Activated CD4-positive, alpha-beta T cell treated with anti-CD3 and anti-CD28 coated beads, Interleukin-2, amount 10 ng/mL, durations not matched to agents 7 days and 5 days (primary cell): ENCODE results near the gene RNF215. TPM values are rescaled to one million over a fixed set of nuclear protein-coding genes. Genes with fewer than 3 reads are reported as not detected.
A peak's percentile ranks its signal among the peaks of the same experiment; 100 is the strongest.

Experiments
- CTCF ChIA-PET: fragments of 350-600 bp; sonication (Branson Sonifier 250); formaldehyde crosslinking; loops from one replicate; lab custom pipeline; 2021; ENCODE audit warnings: antibody characterized with exemption; lab: Charles Lee
- POLR2A ChIA-PET: fragments of 350-600 bp; sonication (Branson Sonifier 250); formaldehyde crosslinking; loops from one replicate; lab custom pipeline; 2021; ENCODE audit warnings: antibody characterized with exemption; lab: Charles Lee
- DNase-seq: peaks from one replicate; pipeline ENCODE4 v3.0.0-alpha.2; 2020
- H3K27ac Mint-ChIP-seq: one replicate; pipeline ENCODE4 v1.8.0; 2021; ENCODE audit warnings: mild to moderate bottlenecking, moderate library complexity, mixed read lengths
- H3K27me3 Mint-ChIP-seq: one replicate; pipeline ENCODE4 v1.8.0; 2021; ENCODE audit warnings: mixed read lengths
- H3K36me3 Mint-ChIP-seq: one replicate; pipeline ENCODE4 v1.8.0; 2021; ENCODE audit warnings: low read depth, mixed read lengths
- H3K4me1 Mint-ChIP-seq: one replicate; pipeline ENCODE4 v1.8.0; 2021; ENCODE audit warnings: mixed read lengths
- H3K4me3 Mint-ChIP-seq: one replicate; pipeline ENCODE4 v1.8.0; 2021; ENCODE audit warnings: mild to moderate bottlenecking, moderate library complexity, mixed read lengths
- H3K9me3 Mint-ChIP-seq: one replicate; pipeline ENCODE4 v1.8.0; 2021; ENCODE audit warnings: mixed read lengths
- total RNA-seq, 2 experiments: library from RNA; stranded (reverse); gene quantifications; one replicate each; pipeline ENCODE4 v1.2.3, GENCODE V29; 2021

The RNF215 gene
- total RNA-seq, 2 experiments from 2014 or later, result 9.8 to 9.9 TPM

DNA sequence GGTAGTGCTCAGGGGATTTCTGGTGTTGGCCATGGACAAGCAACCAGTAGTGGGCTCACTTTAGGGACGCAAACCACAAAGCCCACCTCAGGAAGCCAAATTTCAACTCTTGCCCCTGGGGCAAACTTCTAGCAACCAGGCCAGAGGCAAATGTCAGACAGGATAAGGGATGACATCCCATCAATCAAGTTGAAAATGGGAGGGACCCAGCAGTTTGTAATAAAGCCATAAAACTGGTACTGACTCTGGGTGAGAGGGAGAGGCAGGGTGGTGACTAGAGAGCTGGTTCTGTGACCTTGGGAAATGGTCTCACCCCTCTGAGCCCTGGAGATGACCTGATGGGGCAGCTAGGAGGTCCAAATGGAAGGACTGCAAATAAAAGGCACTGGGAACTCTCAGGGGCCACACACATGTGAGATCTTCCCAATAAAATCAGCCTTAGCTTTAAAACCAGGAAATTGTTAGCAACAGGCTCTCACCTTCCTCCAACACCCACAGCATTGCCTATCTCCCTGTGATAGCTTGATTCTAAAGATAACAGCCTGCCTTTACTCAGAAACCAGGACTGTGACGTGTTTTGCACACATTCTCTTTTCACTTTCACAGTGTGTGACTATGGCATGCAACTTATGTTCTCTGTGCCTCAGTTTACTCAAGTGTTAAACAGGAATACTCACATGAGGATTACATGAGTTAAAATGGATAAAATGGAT is 54.1 kb downstream of the RNF215 start:
- H3K27ac Mint-ChIP-seq, result no peak overlapping the region
- ChIA-PET CTCF (interaction anchor here (0.6 to 1.4 kb wide), 6 partner anchors 9 to 409 kb away, joined by 3 read pairs; partner anchors contain the start of gene RNF215), POLR2A (no interaction called here)
- H3K4me1 Mint-ChIP-seq, result peaks cover 28% of the 10 kb centered on the region
- peaks cover 72% of the 10 kb centered on the region for H3K36me3 Mint-ChIP-seq
- no peaks in the 10 kb centered on the region for H3K27me3 Mint-ChIP-seq
- H3K4me3 Mint-ChIP-seq, result no peak overlapping the region
- no peak for DNase-seq
- H3K9me3 Mint-ChIP-seq, result no peaks in the 10 kb centered on the region

DNA sequence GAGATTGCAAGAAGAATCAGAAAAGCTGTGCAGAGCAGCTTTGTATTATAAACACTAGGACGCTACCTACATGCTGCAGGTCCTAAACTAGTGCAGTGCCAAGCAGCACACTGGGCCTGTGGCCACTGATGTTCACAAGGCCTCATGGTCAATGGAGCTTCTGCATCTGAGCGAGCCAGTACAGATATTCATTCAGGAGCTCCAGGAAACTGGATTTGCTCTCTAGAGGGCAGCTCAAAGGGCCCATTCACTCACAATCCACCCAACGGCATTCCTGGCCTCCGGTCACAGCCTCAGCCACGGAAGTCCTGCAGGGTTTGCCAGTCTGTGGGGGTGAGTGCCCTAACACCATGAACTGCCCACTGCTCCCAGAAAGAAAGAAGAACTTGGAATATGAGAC is 54.7 kb downstream of the RNF215 start:
- Mint-ChIP-seq H3K36me3 (peaks cover 66% of the 10 kb centered on the region), H3K27ac (peak overlapping the region; percentile 42), H3K4me3 (no peak overlapping the region), H3K9me3 (no peaks in the 10 kb centered on the region), H3K4me1 (peaks cover 33% of the 10 kb centered on the region), H3K27me3 (no peaks in the 10 kb centered on the region)
- ChIA-PET POLR2A (no interaction called here), CTCF (interaction anchor here (0.9 to 1.4 kb wide), 4 partner anchors 8 to 55 kb away, joined by 3 read pairs; partner anchors contain the start of gene RNF215)
- no peak for DNase-seq

Other genes starting within 250 kb of the RNF215 start
- gene LIF, start 140.7 kb downstream of the RNF215 start, total RNA-seq, result 100 to 1,000 TPM; 102 to 103 TPM
- 10 to 100 TPM; 74.7 to 80.5 TPM for gene OSM, start 120.6 kb downstream of the RNF215 start, total RNA-seq
- gene CASTOR1, start 97.9 kb downstream of the RNF215 start, total RNA-seq, result 10 to 100 TPM; 16.7 to 20.0 TPM
- gene TBC1D10A, start 60.5 kb downstream of the RNF215 start, total RNA-seq, result 10 to 100 TPM; 45.5 to 47.6 TPM
- gene SF3A1, start 30.5 kb downstream of the RNF215 start, total RNA-seq, result 100 to 1,000 TPM; 247 to 279 TPM
- 1 to 10 TPM; 3.5 to 4.3 TPM for gene CCDC157, start 30.4 kb downstream of the RNF215 start, total RNA-seq
- 10 to 100 TPM in 1 of 2 experiments, 1 to 10 TPM in 1; 7.6 to 10.5 TPM for gene SEC14L2, start 9.6 kb upstream of the RNF215 start, total RNA-seq
- 10 to 100 TPM; 34.5 to 40.0 TPM for gene MTFP1, start 38.4 kb upstream of the RNF215 start, total RNA-seq
- not detected for gene SEC14L3, start 84.6 kb upstream of the RNF215 start, total RNA-seq
- not detected for gene SEC14L4, start 118.3 kb upstream of the RNF215 start, total RNA-seq
- not detected for gene SEC14L6, start 159.3 kb upstream of the RNF215 start, total RNA-seq
- gene GAL3ST1, start 187.3 kb upstream of the RNF215 start, total RNA-seq, result not detected
- 10 to 100 TPM; 58.5 to 62.7 TPM for gene PES1, start 204.5 kb upstream of the RNF215 start, total RNA-seq
- under 1 TPM; 0.32 to 0.54 TPM for gene TCN2, start 219.8 kb upstream of the RNF215 start, total RNA-seq
- gene SLC35E4, start 248.4 kb upstream of the RNF215 start, total RNA-seq, result 1 to 10 TPM; 1.8 to 2.5 TPM